Parathyroid adenoma (tissue), 2 donors: ENCODE measurements around the gene PNKD.

Source experiments
- H2AFZ ChIP-seq: fragments of 300-600 bp; sonication (generic); one replicate; pipeline ENCODE4 v1.7.0; 2017; ENCODE audit warnings: antibody characterized with exemption, mild to moderate bottlenecking
- H3K27ac ChIP-seq: fragments of 300-600 bp; sonication (generic); one replicate; pipeline ENCODE4 v1.7.0; 2017
- H3K27me3 ChIP-seq: fragments of 300-600 bp; sonication (generic); one replicate; pipeline ENCODE4 v1.7.0; 2017; ENCODE audit warnings: low read length; ENCODE audit not compliant: control insufficient read depth, insufficient read depth
- H3K36me3 ChIP-seq: fragments of 300-600 bp; sonication (generic); one replicate; pipeline ENCODE4 v1.7.0; 2017; ENCODE audit warnings: low read length; ENCODE audit not compliant: control insufficient read depth, insufficient read depth
- H3K4me1 ChIP-seq: fragments of 300-600 bp; sonication (generic); one replicate; pipeline ENCODE4 v1.7.0; 2017; ENCODE audit warnings: control low read depth
- H3K4me2 ChIP-seq: fragments of 300-600 bp; sonication (generic); one replicate; pipeline ENCODE4 v1.7.0; 2017; ENCODE audit warnings: low read length
- H3K4me3 ChIP-seq: fragments of 300-600 bp; sonication (generic); one replicate; pipeline ENCODE4 v1.7.0; 2017; ENCODE audit warnings: low read depth, low read length
- H3K79me2 ChIP-seq: fragments of 300-600 bp; sonication (generic); one replicate; pipeline ENCODE4 v1.7.0; 2017; ENCODE audit warnings: control low read depth
- H3K9ac ChIP-seq: fragments of 300-600 bp; sonication (generic); one replicate; pipeline ENCODE4 v1.7.0; 2017; ENCODE audit warnings: mild to moderate bottlenecking
- H3K9me3 ChIP-seq: fragments of 300-600 bp; sonication (generic); one replicate; pipeline ENCODE4 v1.7.0; 2017; ENCODE audit warnings: low read length; ENCODE audit not compliant: control insufficient read depth
- CTCF ChIP-seq: fragments of 300-600 bp; sonication (generic); IDR thresholded peaks from one replicate; pipeline ENCODE4 v1.7.0; 2017; ENCODE audit warnings: antibody characterized with exemption, mild to moderate bottlenecking
- donor health status: primary hyperparathyroidism.

PNKD gene

DNA sequence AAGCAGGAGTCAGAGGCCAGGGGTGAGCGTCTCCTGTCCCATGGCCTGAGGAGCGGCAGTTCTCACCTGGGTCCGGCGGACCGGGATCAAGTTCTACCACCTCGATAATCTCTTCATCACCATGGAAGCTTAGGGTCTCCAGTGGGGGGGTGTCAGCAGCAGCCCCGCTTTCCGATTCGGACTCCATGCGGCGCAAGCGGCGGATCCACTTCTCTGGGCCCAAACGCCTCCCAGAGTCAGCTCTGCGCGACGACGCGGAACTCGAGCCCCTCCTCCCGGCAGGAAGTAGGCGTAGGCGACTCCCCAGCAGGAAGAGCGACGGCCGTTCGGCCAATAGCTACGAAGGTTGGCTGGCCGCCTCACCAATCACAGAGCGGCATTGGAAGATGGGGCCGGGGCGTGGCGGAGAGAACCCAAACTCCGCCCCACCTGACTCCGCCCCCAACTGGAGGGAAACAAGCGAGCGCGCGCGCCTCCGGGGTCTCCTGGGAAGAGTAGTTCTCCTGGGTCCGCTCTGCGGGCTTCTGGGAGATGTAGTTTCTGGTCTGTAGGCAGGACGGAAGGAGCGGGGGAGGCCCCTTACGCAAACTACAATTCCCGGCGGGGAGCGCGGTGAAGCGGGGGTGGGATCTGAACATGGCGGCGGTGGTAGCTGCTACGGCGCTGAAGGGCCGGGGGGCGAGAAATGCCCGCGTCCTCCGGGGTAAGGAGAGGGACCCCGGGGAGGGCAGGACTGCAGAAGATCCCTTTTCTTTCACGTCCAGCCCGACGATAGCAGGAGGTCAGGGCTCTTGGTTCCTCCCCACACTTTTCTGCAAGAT is at the start of gene PNKD, which contains the start of gene AAMP:
Gene PNKD, plus strand, starts transcription at position 620 of the 821 bp plus-strand sequence. Its CDS starts 17 bp downstream, at position 637.
Gene AAMP, minus strand, starts transcription at position 238 of the 821 bp plus-strand sequence. Its CDS starts 51 bp downstream, at position 187.
- Histone ChIP-seq H3K4me2 (peak within 1 kb of the TSS; percentile 92), H3K9ac (peak within 1 kb of the TSS; percentile 87), H2AFZ (peak within 1 kb of the TSS; percentile 91), H3K27me3 (no peaks in the 10 kb centered on the region), H3K9me3 (no peaks in the 10 kb centered on the region), H3K4me1 (peaks cover 8% of the 10 kb centered on the region), H3K36me3 (no peaks in the 10 kb centered on the region), H3K27ac (peak within 1 kb of the TSS; percentile 66), H3K4me3 (peak within 1 kb of the TSS; percentile 96), H3K79me2 (peaks cover 8% of the 10 kb centered on the region)
- TF ChIP-seq CTCF: peak; percentile 11

GRCh38 chr2:218221000-218221399 is 49.3 kb upstream of the PNKD start:
- TF ChIP-seq CTCF: no peak
- Histone ChIP-seq H3K9ac (no peak overlapping the region), H3K4me1 (peaks cover 15% of the 10 kb centered on the region), H3K79me2 (peaks cover 40% of the 10 kb centered on the region), H3K4me3 (no peak overlapping the region), H3K27me3 (no peaks in the 10 kb centered on the region), H2AFZ (no peak overlapping the region), H3K36me3 (no peaks in the 10 kb centered on the region), H3K27ac (no peak overlapping the region), H3K9me3 (no peaks in the 10 kb centered on the region), H3K4me2 (no peak overlapping the region)

- peaks cover 15% of the 10 kb centered on the region for H3K4me1 ChIP-seq
- no peak overlapping the region for H3K27ac ChIP-seq
- H3K79me2 ChIP-seq: peaks cover 34% of the 10 kb centered on the region
- H3K9ac ChIP-seq: no peak overlapping the region
- H3K27me3 ChIP-seq: no peaks in the 10 kb centered on the region
- TF ChIP-seq CTCF: no peak
- H3K4me3 ChIP-seq: no peak overlapping the region
- no peaks in the 10 kb centered on the region for H3K9me3 ChIP-seq
- no peaks in the 10 kb centered on the region for H3K36me3 ChIP-seq
- no peak overlapping the region for H2AFZ ChIP-seq
- no peak overlapping the region for H3K4me2 ChIP-seq
Observed at GRCh38 chr2:218223046-218223445, 47.3 kb upstream of the PNKD start.

GRCh38 chr2:218224186-218224585 is 46.1 kb upstream of the PNKD start:
- Histone ChIP-seq H3K4me3 (no peak overlapping the region), H2AFZ (no peak overlapping the region), H3K9ac (no peak overlapping the region), H3K79me2 (peaks cover 30% of the 10 kb centered on the region), H3K9me3 (no peaks in the 10 kb centered on the region), H3K36me3 (no peaks in the 10 kb centered on the region), H3K27me3 (no peaks in the 10 kb centered on the region), H3K4me2 (no peak overlapping the region), H3K4me1 (peaks cover 9% of the 10 kb centered on the region), H3K27ac (no peak overlapping the region)
- no peak for TF ChIP-seq CTCF
